ENCODE measurements around the gene PTPRT.

The PTPRT gene

GRCh38 chr20:43160941-43161340 lies 28.8 kb downstream of the PTPRT start:
- no peak for DNase-seq (ENCODE audit: low read depth)
- Histone ChIP-seq H3K4me1 (ENCODE audit: control insufficient read depth, insufficient read depth, low read length) (no peaks in the 10 kb centered on the region), H3K27me3 (replicated peaks; ENCODE audit: control insufficient read depth, insufficient read depth, low read length) (no peaks in the 10 kb centered on the region), H3K9me3 (ENCODE audit: control insufficient read depth, low read length) (no peaks in the 10 kb centered on the region), H3K4me3 (ENCODE audit: low read length) (no peak overlapping the region), H3K36me3 (ENCODE audit: control insufficient read depth, insufficient read depth, low read length, severe bottlenecking) (no peaks in the 10 kb centered on the region), H3K9ac (ENCODE audit: low read length) (no peak overlapping the region)

- H3K9ac ChIP-seq (ENCODE audit: low read length) = no peak overlapping the region
- no peaks in the 10 kb centered on the region for H3K4me1 ChIP-seq (ENCODE audit: control insufficient read depth, insufficient read depth, low read length)
- no peak overlapping the region for H3K4me3 ChIP-seq (ENCODE audit: low read length)
- DNase-seq (ENCODE audit: low read depth) = no peak
- H3K36me3 ChIP-seq (ENCODE audit: control insufficient read depth, insufficient read depth, low read length, severe bottlenecking) = no peaks in the 10 kb centered on the region
- no peaks in the 10 kb centered on the region for H3K27me3 ChIP-seq (replicated peaks; ENCODE audit: control insufficient read depth, insufficient read depth, low read length)
- no peaks in the 10 kb centered on the region for H3K9me3 ChIP-seq (ENCODE audit: control insufficient read depth, low read length)
Observed at GRCh38 chr20:43159994-43160393, 29.7 kb downstream of the PTPRT start.

- H3K9ac ChIP-seq (ENCODE audit: low read length) = no peak overlapping the region
- H3K36me3 ChIP-seq (ENCODE audit: control insufficient read depth, insufficient read depth, low read length, severe bottlenecking) = no peaks in the 10 kb centered on the region
- H3K27me3 ChIP-seq (replicated peaks; ENCODE audit: control insufficient read depth, insufficient read depth, low read length) = no peaks in the 10 kb centered on the region
- H3K4me1 ChIP-seq (ENCODE audit: control insufficient read depth, insufficient read depth, low read length) = no peaks in the 10 kb centered on the region
- DNase-seq (ENCODE audit: low read depth) = no peak
- H3K4me3 ChIP-seq (ENCODE audit: low read length) = no peak overlapping the region
- H3K9me3 ChIP-seq (ENCODE audit: control insufficient read depth, low read length) = no peaks in the 10 kb centered on the region
Observed at GRCh38 chr20:43155366-43156100, 34.2 kb downstream of the PTPRT start.

DNA sequence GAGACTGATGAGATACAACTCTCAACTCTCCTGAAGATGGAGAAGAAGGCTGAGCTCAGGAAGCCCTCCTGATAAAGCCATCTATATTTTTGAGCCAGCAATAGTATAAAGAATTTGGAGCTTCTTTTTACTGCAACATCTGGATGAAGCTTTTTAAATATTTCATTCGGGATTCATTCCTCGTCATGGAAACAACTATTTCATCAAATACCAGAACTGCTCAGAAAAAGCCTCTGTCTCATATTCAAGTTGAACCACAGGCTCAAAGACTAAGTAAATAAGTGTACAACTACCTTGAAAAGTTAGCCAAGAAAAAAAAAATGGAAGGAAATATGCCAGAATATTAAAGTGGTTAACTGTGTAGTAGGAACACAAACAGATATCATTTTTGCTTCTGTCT lies 37.8 kb downstream of the PTPRT start:
- Histone ChIP-seq H3K4me1 (ENCODE audit: control insufficient read depth, insufficient read depth, low read length) (no peaks in the 10 kb centered on the region), H3K4me3 (ENCODE audit: low read length) (no peak overlapping the region), H3K9ac (ENCODE audit: low read length) (no peak overlapping the region), H3K9me3 (ENCODE audit: control insufficient read depth, low read length) (no peaks in the 10 kb centered on the region), H3K36me3 (ENCODE audit: control insufficient read depth, insufficient read depth, low read length, severe bottlenecking) (no peaks in the 10 kb centered on the region), H3K27me3 (replicated peaks; ENCODE audit: control insufficient read depth, insufficient read depth, low read length) (no peaks in the 10 kb centered on the region)
- no peak for DNase-seq (ENCODE audit: low read depth)

DNA sequence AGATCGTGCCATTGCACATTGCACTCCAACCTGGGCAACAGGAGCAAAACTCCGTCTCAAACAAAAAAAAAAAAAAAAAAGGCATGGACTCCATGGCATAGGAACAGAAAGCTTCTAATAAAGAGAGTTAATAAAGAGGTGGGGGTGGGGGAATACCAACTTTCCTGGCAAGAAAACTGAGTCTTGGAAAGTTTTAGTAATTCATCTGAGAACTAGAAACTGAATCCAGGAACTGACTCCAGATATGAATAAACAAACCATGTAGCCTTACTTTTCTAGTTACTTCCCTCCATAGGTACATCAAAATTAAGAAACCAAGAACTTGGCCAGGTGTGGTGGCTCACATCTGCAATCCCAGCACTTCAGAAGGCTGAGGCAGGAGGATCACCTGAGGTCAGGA lies 38.5 kb downstream of the PTPRT start:
- DNase-seq (ENCODE audit: low read depth) = no peak
- no peaks in the 10 kb centered on the region for H3K27me3 ChIP-seq (replicated peaks; ENCODE audit: control insufficient read depth, insufficient read depth, low read length)
- no peaks in the 10 kb centered on the region for H3K4me1 ChIP-seq (ENCODE audit: control insufficient read depth, insufficient read depth, low read length)
- no peak overlapping the region for H3K4me3 ChIP-seq (ENCODE audit: low read length)
- H3K36me3 ChIP-seq (ENCODE audit: control insufficient read depth, insufficient read depth, low read length, severe bottlenecking) = no peaks in the 10 kb centered on the region
- no peak overlapping the region for H3K9ac ChIP-seq (ENCODE audit: low read length)
- no peaks in the 10 kb centered on the region for H3K9me3 ChIP-seq (ENCODE audit: control insufficient read depth, low read length)

DNA sequence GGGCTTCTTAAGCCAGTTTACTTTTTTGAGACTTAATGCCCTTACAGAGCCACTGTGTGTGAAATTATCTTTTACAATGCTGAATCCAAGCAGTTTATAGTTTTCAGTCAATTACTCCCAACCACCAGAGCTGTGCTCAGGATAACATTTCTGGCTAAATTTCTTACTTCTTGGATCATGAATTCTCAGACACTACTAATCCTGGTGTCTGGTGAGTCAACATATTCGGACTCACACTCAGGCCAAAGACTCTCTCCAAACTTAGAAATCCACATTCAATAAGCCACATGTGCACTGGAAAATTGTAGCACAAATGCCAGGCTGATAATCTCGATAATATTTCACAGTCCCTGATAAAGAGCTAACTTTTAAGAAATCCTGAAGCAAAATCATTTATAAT lies 49.0 kb downstream of the PTPRT start:
- no peaks in the 10 kb centered on the region for H3K4me1 ChIP-seq (ENCODE audit: control insufficient read depth, insufficient read depth, low read length)
- peaks cover 3% of the 10 kb centered on the region for H3K9me3 ChIP-seq (ENCODE audit: control insufficient read depth, low read length)
- H3K27me3 ChIP-seq (replicated peaks; ENCODE audit: control insufficient read depth, insufficient read depth, low read length) = no peaks in the 10 kb centered on the region
- no peak overlapping the region for H3K4me3 ChIP-seq (ENCODE audit: low read length)
- no peak overlapping the region for H3K9ac ChIP-seq (ENCODE audit: low read length)
- no peak for DNase-seq (ENCODE audit: low read depth)
- no peaks in the 10 kb centered on the region for H3K36me3 ChIP-seq (ENCODE audit: control insufficient read depth, insufficient read depth, low read length, severe bottlenecking)

- H3K36me3 ChIP-seq (ENCODE audit: control insufficient read depth, insufficient read depth, low read length, severe bottlenecking) = no peaks in the 10 kb centered on the region
- no peak overlapping the region for H3K4me3 ChIP-seq (ENCODE audit: low read length)
- H3K4me1 ChIP-seq (ENCODE audit: control insufficient read depth, insufficient read depth, low read length) = no peaks in the 10 kb centered on the region
- no peak for DNase-seq (ENCODE audit: low read depth)
- H3K9me3 ChIP-seq (ENCODE audit: control insufficient read depth, low read length) = no peaks in the 10 kb centered on the region
- H3K9ac ChIP-seq (ENCODE audit: low read length) = no peak overlapping the region
- H3K27me3 ChIP-seq (replicated peaks; ENCODE audit: control insufficient read depth, insufficient read depth, low read length) = no peaks in the 10 kb centered on the region
Observed at GRCh38 chr20:43138061-43138770, 51.5 kb downstream of the PTPRT start.

- H3K36me3 ChIP-seq (ENCODE audit: control insufficient read depth, insufficient read depth, low read length, severe bottlenecking) = no peaks in the 10 kb centered on the region
- no peak overlapping the region for H3K4me3 ChIP-seq (ENCODE audit: low read length)
- H3K9me3 ChIP-seq (ENCODE audit: control insufficient read depth, low read length) = no peaks in the 10 kb centered on the region
- H3K4me1 ChIP-seq (ENCODE audit: control insufficient read depth, insufficient read depth, low read length) = no peaks in the 10 kb centered on the region
- no peaks in the 10 kb centered on the region for H3K27me3 ChIP-seq (replicated peaks; ENCODE audit: control insufficient read depth, insufficient read depth, low read length)
- no peak overlapping the region for H3K9ac ChIP-seq (ENCODE audit: low read length)
- DNase-seq (ENCODE audit: low read depth) = no peak
Observed at GRCh38 chr20:43137160-43137559, 52.5 kb downstream of the PTPRT start.

- Histone ChIP-seq H3K4me1 (ENCODE audit: control insufficient read depth, insufficient read depth, low read length) (no peaks in the 10 kb centered on the region), H3K9ac (ENCODE audit: low read length) (no peak overlapping the region), H3K27me3 (replicated peaks; ENCODE audit: control insufficient read depth, insufficient read depth, low read length) (no peaks in the 10 kb centered on the region), H3K4me3 (ENCODE audit: low read length) (no peak overlapping the region), H3K9me3 (ENCODE audit: control insufficient read depth, low read length) (no peaks in the 10 kb centered on the region), H3K36me3 (ENCODE audit: control insufficient read depth, insufficient read depth, low read length, severe bottlenecking) (no peaks in the 10 kb centered on the region)
- no peak for DNase-seq (ENCODE audit: low read depth)
Observed at GRCh38 chr20:43124241-43124640, 65.5 kb downstream of the PTPRT start.

DNA sequence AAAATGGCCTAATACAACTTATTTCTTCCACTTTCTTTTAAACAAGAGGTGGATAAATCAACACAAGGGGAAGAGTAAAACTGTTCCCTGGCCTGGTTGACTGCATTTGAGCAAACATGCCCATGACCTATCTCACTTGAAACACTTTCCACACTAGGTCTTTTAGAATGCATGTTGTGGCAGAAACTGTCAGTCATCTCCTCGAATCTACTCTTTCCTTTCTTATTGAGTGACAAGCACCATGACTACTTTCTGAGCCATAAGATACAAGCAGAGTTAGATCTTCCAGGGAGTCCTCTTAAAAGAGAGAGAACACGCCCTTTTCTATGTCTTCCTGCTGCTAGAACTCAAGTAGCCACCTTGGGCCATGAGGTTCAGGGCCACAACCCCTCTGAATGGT lies 66.5 kb downstream of the PTPRT start:
- no peaks in the 10 kb centered on the region for H3K4me1 ChIP-seq (ENCODE audit: control insufficient read depth, insufficient read depth, low read length)
- H3K9me3 ChIP-seq (ENCODE audit: control insufficient read depth, low read length) = no peaks in the 10 kb centered on the region
- DNase-seq (ENCODE audit: low read depth) = no peak
- H3K27me3 ChIP-seq (replicated peaks; ENCODE audit: control insufficient read depth, insufficient read depth, low read length) = no peaks in the 10 kb centered on the region
- H3K36me3 ChIP-seq (ENCODE audit: control insufficient read depth, insufficient read depth, low read length, severe bottlenecking) = no peaks in the 10 kb centered on the region
- no peak overlapping the region for H3K4me3 ChIP-seq (ENCODE audit: low read length)
- no peak overlapping the region for H3K9ac ChIP-seq (ENCODE audit: low read length)

GRCh38 chr20:43119720-43120119 lies 70.0 kb downstream of the PTPRT start:
- Histone ChIP-seq H3K9me3 (ENCODE audit: control insufficient read depth, low read length) (no peaks in the 10 kb centered on the region), H3K9ac (ENCODE audit: low read length) (no peak overlapping the region)

More at GRCh38 chr20:43119720-43120119, 70.0 kb downstream of the PTPRT start:
- H3K4me1 ChIP-seq (ENCODE audit: control insufficient read depth, insufficient read depth, low read length) = no peaks in the 10 kb centered on the region
- no peak overlapping the region for H3K4me3 ChIP-seq (ENCODE audit: low read length)
- no peaks in the 10 kb centered on the region for H3K36me3 ChIP-seq (ENCODE audit: control insufficient read depth, insufficient read depth, low read length, severe bottlenecking)
- no peaks in the 10 kb centered on the region for H3K27me3 ChIP-seq (replicated peaks; ENCODE audit: control insufficient read depth, insufficient read depth, low read length)
- no peak for DNase-seq (ENCODE audit: low read depth)

All from adipocyte (in vitro differentiated cells).